Measurements from ENCODE around the gene KLK2. TPM values are rescaled to one million over a fixed set of nuclear protein-coding genes. Genes with fewer than 3 reads are reported as not detected.

The KLK2 gene
- polyA plus RNA-seq, 1 donor (not counting 4 experiments of a cell fraction or from before 2014, with no cell fraction given), result 0.07 TPM

GRCh38 chr19:50832666-50833065, 40.6 kb upstream of the KLK2 start:
- H3K9me3 ChIP-seq (ENCODE audit: control insufficient read depth, low read depth, low read length), result no peaks in the 10 kb centered on the region
- no peaks in the 10 kb centered on the region for H3K9me1 ChIP-seq (ENCODE audit: control insufficient read depth, extremely low read depth, insufficient read depth, low read length)
- no peaks in the 10 kb centered on the region for H3K36me3 ChIP-seq (ENCODE audit: control insufficient read depth in 2 of 2, extremely low read depth in 1 of 2, insufficient read depth in 2 of 2, low read length in 2 of 2)
- H4K20me1 ChIP-seq (ENCODE audit: control insufficient read depth, extremely low read depth, insufficient read depth, low read length), result no peaks in the 10 kb centered on the region
- DNase-seq (ENCODE audit: low read depth, low spot score) (no peak), FAIRE-seq (no peak)
- no peak overlapping the region for H3K27ac ChIP-seq (ENCODE audit: control insufficient read depth, insufficient read depth, low read length)
- H3K9ac ChIP-seq (ENCODE audit: control insufficient read depth, extremely low read depth, insufficient read depth, low read length), result no peak overlapping the region
- H3K4me3 ChIP-seq (ENCODE audit: control insufficient read depth in 2 of 3, extremely low read depth in 1 of 3, insufficient read depth in 2 of 3, low read depth in 1 of 3, low read length in 3 of 3), result no peak overlapping the region
- no peak for TF ChIP-seq EZH2 (IDR thresholded peaks at IDR 0.05; ENCODE audit: low read length)
- TF ChIP-seq CTCF (optimal IDR thresholded peaks at IDR 0.05 in 1 of 3, IDR thresholded peaks at IDR 0.05 in 1 of 3, conservative IDR thresholded peaks at IDR 0.05 in 1 of 3; ENCODE audit: extremely low read depth in 1 of 3, insufficient read depth in 2 of 3, low read length in 3 of 3), result no peak
- no peak overlapping the region for H2AFZ ChIP-seq (ENCODE audit: control insufficient read depth, low read length)
- H3K27me3 ChIP-seq (ENCODE audit: control insufficient read depth, extremely low read depth, insufficient read depth, low read length), result peaks cover 8% of the 10 kb centered on the region
- no peaks in the 10 kb centered on the region for H3K79me2 ChIP-seq (ENCODE audit: control insufficient read depth, insufficient read depth, low read length)
- H3K4me1 ChIP-seq (ENCODE audit: control insufficient read depth, extremely low read depth, insufficient read depth, low read length), result peaks cover 20% of the 10 kb centered on the region
- no peak overlapping the region for H3K4me2 ChIP-seq (ENCODE audit: control insufficient read depth, extremely low read depth, insufficient read depth, low read depth, low read length)
- dilution Hi-C loops (cut with MboI; ENCODE audit: extremely low pct_ligation_motif_present, low sequenced_read_pairs), result no loop called here

GRCh38 chr19:50833117-50833801, 40.0 kb upstream of the KLK2 start, which contains the start of gene KLK15:
TSS of gene KLK15 (minus strand) at chr19:50833574. CDS start at chr19:50831492, 2,082 bp downstream.
- peaks cover 8% of the 10 kb centered on the region for H3K27me3 ChIP-seq (ENCODE audit: control insufficient read depth, extremely low read depth, insufficient read depth, low read length)
- FAIRE-seq, result no peak

More at GRCh38 chr19:50833117-50833801, 40.0 kb upstream of the KLK2 start, which contains the start of gene KLK15:
- no peak for DNase-seq (ENCODE audit: low read depth, low spot score)
- no peak within 1 kb of the TSS for H3K9ac ChIP-seq (ENCODE audit: control insufficient read depth, extremely low read depth, insufficient read depth, low read length)
- no peak within 1 kb of the TSS for H3K27ac ChIP-seq (ENCODE audit: control insufficient read depth, insufficient read depth, low read length)
- no peak within 1 kb of the TSS for H3K4me2 ChIP-seq (ENCODE audit: control insufficient read depth, extremely low read depth, insufficient read depth, low read depth, low read length)
- dilution Hi-C loops (cut with MboI; ENCODE audit: extremely low pct_ligation_motif_present, low sequenced_read_pairs), result no loop called here
- no peaks in the 10 kb centered on the region for H3K9me1 ChIP-seq (ENCODE audit: control insufficient read depth, extremely low read depth, insufficient read depth, low read length)
- H3K9me3 ChIP-seq (ENCODE audit: control insufficient read depth, low read depth, low read length), result no peaks in the 10 kb centered on the region
- H3K4me3 ChIP-seq (ENCODE audit: control insufficient read depth in 2 of 3, extremely low read depth in 1 of 3, insufficient read depth in 2 of 3, low read depth in 1 of 3, low read length in 3 of 3), result no peak within 1 kb of the TSS
- no peak for TF ChIP-seq EZH2 (IDR thresholded peaks at IDR 0.05; ENCODE audit: low read length)
- no peaks in the 10 kb centered on the region for H4K20me1 ChIP-seq (ENCODE audit: control insufficient read depth, extremely low read depth, insufficient read depth, low read length)
- H3K4me1 ChIP-seq (ENCODE audit: control insufficient read depth, extremely low read depth, insufficient read depth, low read length), result peaks cover 20% of the 10 kb centered on the region
- H2AFZ ChIP-seq (ENCODE audit: control insufficient read depth, low read length), result no peak within 1 kb of the TSS
- no peaks in the 10 kb centered on the region for H3K79me2 ChIP-seq (ENCODE audit: control insufficient read depth, insufficient read depth, low read length)
- no peaks in the 10 kb centered on the region for H3K36me3 ChIP-seq (ENCODE audit: control insufficient read depth in 2 of 2, extremely low read depth in 1 of 2, insufficient read depth in 2 of 2, low read length in 2 of 2)

Data from keratinocyte (primary cell).